ENCODE data around the gene ATG10.
"Not testable (repeated sequence)": the region's sequence is repeated elsewhere in the genome, so short reads cannot be mapped to it uniquely, and the experiment has no call there.

Gene ATG10

GRCh38 chr5:82057051-82057450 lies 85.2 kb downstream of the ATG10 start:
- H3K27me3 Mint-ChIP-seq: no peaks in the 10 kb centered on the region
- H3K36me3 Mint-ChIP-seq: no peaks in the 10 kb centered on the region
- no peaks in the 10 kb centered on the region for H3K9me3 Mint-ChIP-seq (ENCODE audit: low read depth)
- H3K4me3 Mint-ChIP-seq: no peak overlapping the region
- peaks cover 10% of the 10 kb centered on the region for H3K4me1 Mint-ChIP-seq (ENCODE audit: low read depth)
- H3K27ac Mint-ChIP-seq: no peak overlapping the region

- no peaks in the 10 kb centered on the region for H3K27me3 Mint-ChIP-seq
- H3K36me3 Mint-ChIP-seq: no peaks in the 10 kb centered on the region
- no peaks in the 10 kb centered on the region for H3K9me3 Mint-ChIP-seq (ENCODE audit: low read depth)
- no peak overlapping the region for H3K27ac Mint-ChIP-seq
- peaks cover 8% of the 10 kb centered on the region for H3K4me1 Mint-ChIP-seq (ENCODE audit: low read depth)
- H3K4me3 Mint-ChIP-seq: no peak overlapping the region
Measured at GRCh38 chr5:82058710-82059109, 86.9 kb downstream of the ATG10 start.

- Mint-ChIP-seq H3K27ac (no peak overlapping the region), H3K36me3 (no peaks in the 10 kb centered on the region), H3K4me3 (no peak overlapping the region), H3K9me3 (ENCODE audit: low read depth) (no peaks in the 10 kb centered on the region), H3K4me1 (ENCODE audit: low read depth) (peaks cover 13% of the 10 kb centered on the region), H3K27me3 (no peaks in the 10 kb centered on the region)
Measured at GRCh38 chr5:82066791-82067190, 95.0 kb downstream of the ATG10 start.

- not testable (repeated sequence) for H3K27me3 Mint-ChIP-seq; H3K36me3 Mint-ChIP-seq; H3K27ac Mint-ChIP-seq; H3K9me3 Mint-ChIP-seq (ENCODE audit: low read depth)
- peaks cover 13% of the 10 kb centered on the region for H3K4me1 Mint-ChIP-seq (ENCODE audit: low read depth)
- H3K4me3 Mint-ChIP-seq: peak overlapping the region; percentile 80
Measured at GRCh38 chr5:82068042-82068441, 96.2 kb downstream of the ATG10 start.

GRCh38 chr5:82068723-82069122 lies 96.9 kb downstream of the ATG10 start:
- no peak overlapping the region for H3K27ac Mint-ChIP-seq
- H3K4me3 Mint-ChIP-seq: peak overlapping the region; percentile 72
- H3K36me3 Mint-ChIP-seq: no peaks in the 10 kb centered on the region
- no peaks in the 10 kb centered on the region for H3K9me3 Mint-ChIP-seq (ENCODE audit: low read depth)
- peaks cover 13% of the 10 kb centered on the region for H3K4me1 Mint-ChIP-seq (ENCODE audit: low read depth)
- no peaks in the 10 kb centered on the region for H3K27me3 Mint-ChIP-seq

GRCh38 chr5:82072138-82072537 lies 100.3 kb downstream of the ATG10 start:
- Mint-ChIP-seq H3K4me3 (no peak overlapping the region), H3K27ac (no peak overlapping the region), H3K4me1 (ENCODE audit: low read depth) (peaks cover 11% of the 10 kb centered on the region), H3K36me3 (peaks cover 2% of the 10 kb centered on the region), H3K9me3 (ENCODE audit: low read depth) (no peaks in the 10 kb centered on the region), H3K27me3 (no peaks in the 10 kb centered on the region)

- Mint-ChIP-seq H3K4me3 (no peak overlapping the region), H3K4me1 (ENCODE audit: low read depth) (peaks cover 9% of the 10 kb centered on the region), H3K27me3 (no peaks in the 10 kb centered on the region), H3K9me3 (ENCODE audit: low read depth) (no peaks in the 10 kb centered on the region), H3K36me3 (peaks cover 5% of the 10 kb centered on the region), H3K27ac (no peak overlapping the region)
Measured at GRCh38 chr5:82073179-82073578, 101.4 kb downstream of the ATG10 start.

- no peak overlapping the region for H3K4me3 Mint-ChIP-seq
- H3K9me3 Mint-ChIP-seq (ENCODE audit: low read depth): peaks cover 3% of the 10 kb centered on the region
- H3K27ac Mint-ChIP-seq: no peak overlapping the region
Measured at GRCh38 chr5:82074950-82075349, 103.1 kb downstream of the ATG10 start.

GRCh38 chr5:82077496-82077895 lies 105.7 kb downstream of the ATG10 start:
- Mint-ChIP-seq H3K27me3 (no peaks in the 10 kb centered on the region), H3K4me3 (no peak overlapping the region), H3K9me3 (ENCODE audit: low read depth) (peaks cover 3% of the 10 kb centered on the region), H3K27ac (no peak overlapping the region), H3K36me3 (peaks cover 17% of the 10 kb centered on the region), H3K4me1 (ENCODE audit: low read depth) (peaks cover 2% of the 10 kb centered on the region)

More at GRCh38 chr5:82074950-82075349, 103.1 kb downstream of the ATG10 start:
- Mint-ChIP-seq H3K36me3 (peaks cover 11% of the 10 kb centered on the region), H3K27me3 (no peaks in the 10 kb centered on the region), H3K4me1 (ENCODE audit: low read depth) (peaks cover 2% of the 10 kb centered on the region)

- peaks cover 21% of the 10 kb centered on the region for H3K9me3 Mint-ChIP-seq (ENCODE audit: low read depth)
- no peaks in the 10 kb centered on the region for H3K4me1 Mint-ChIP-seq (ENCODE audit: low read depth)
- no peak overlapping the region for H3K27ac Mint-ChIP-seq
- H3K36me3 Mint-ChIP-seq: peaks cover 30% of the 10 kb centered on the region
- no peak overlapping the region for H3K4me3 Mint-ChIP-seq
- no peaks in the 10 kb centered on the region for H3K27me3 Mint-ChIP-seq
Measured at GRCh38 chr5:82091617-82092016, 119.8 kb downstream of the ATG10 start.

- H3K27ac Mint-ChIP-seq: no peak overlapping the region
- H3K27me3 Mint-ChIP-seq: no peaks in the 10 kb centered on the region
- H3K4me3 Mint-ChIP-seq: no peak overlapping the region
- H3K36me3 Mint-ChIP-seq: peaks cover 17% of the 10 kb centered on the region
- H3K9me3 Mint-ChIP-seq (ENCODE audit: low read depth): peaks cover 13% of the 10 kb centered on the region
- peaks cover 4% of the 10 kb centered on the region for H3K4me1 Mint-ChIP-seq (ENCODE audit: low read depth)
Measured at GRCh38 chr5:82095536-82095935, 123.7 kb downstream of the ATG10 start.

GRCh38 chr5:82096249-82096648 lies 124.4 kb downstream of the ATG10 start:
- H3K4me1 Mint-ChIP-seq (ENCODE audit: low read depth): peaks cover 7% of the 10 kb centered on the region
- H3K27me3 Mint-ChIP-seq: no peaks in the 10 kb centered on the region
- no peak overlapping the region for H3K27ac Mint-ChIP-seq
- peaks cover 15% of the 10 kb centered on the region for H3K36me3 Mint-ChIP-seq
- H3K4me3 Mint-ChIP-seq: no peak overlapping the region
- peaks cover 13% of the 10 kb centered on the region for H3K9me3 Mint-ChIP-seq (ENCODE audit: low read depth)

GRCh38 chr5:82100303-82101077 lies 128.7 kb downstream of the ATG10 start:
- peaks cover 11% of the 10 kb centered on the region for H3K36me3 Mint-ChIP-seq
- no peak overlapping the region for H3K27ac Mint-ChIP-seq
- H3K4me1 Mint-ChIP-seq (ENCODE audit: low read depth): peaks cover 14% of the 10 kb centered on the region
- no peak overlapping the region for H3K4me3 Mint-ChIP-seq
- H3K9me3 Mint-ChIP-seq (ENCODE audit: low read depth): no peaks in the 10 kb centered on the region
- H3K27me3 Mint-ChIP-seq: no peaks in the 10 kb centered on the region

- Mint-ChIP-seq H3K27ac (no peak overlapping the region), H3K4me3 (no peak overlapping the region), H3K4me1 (ENCODE audit: low read depth) (peaks cover 28% of the 10 kb centered on the region), H3K9me3 (ENCODE audit: low read depth) (no peaks in the 10 kb centered on the region), H3K36me3 (peaks cover 11% of the 10 kb centered on the region), H3K27me3 (no peaks in the 10 kb centered on the region)
Measured at GRCh38 chr5:82104872-82105271, 133.0 kb downstream of the ATG10 start.

- Mint-ChIP-seq H3K36me3 (peaks cover 11% of the 10 kb centered on the region), H3K9me3 (ENCODE audit: low read depth) (no peaks in the 10 kb centered on the region), H3K27ac (peak overlapping the region; percentile 35), H3K27me3 (no peaks in the 10 kb centered on the region), H3K4me1 (ENCODE audit: low read depth) (peaks cover 25% of the 10 kb centered on the region), H3K4me3 (peak overlapping the region; percentile 22)
Measured at GRCh38 chr5:82105457-82105856, 133.6 kb downstream of the ATG10 start.

GRCh38 chr5:82106207-82106606 lies 134.4 kb downstream of the ATG10 start:
- peaks cover 11% of the 10 kb centered on the region for H3K36me3 Mint-ChIP-seq
- H3K4me3 Mint-ChIP-seq: no peak overlapping the region
- no peak overlapping the region for H3K27ac Mint-ChIP-seq
- H3K4me1 Mint-ChIP-seq (ENCODE audit: low read depth): peaks cover 20% of the 10 kb centered on the region
- no peaks in the 10 kb centered on the region for H3K9me3 Mint-ChIP-seq (ENCODE audit: low read depth)
- H3K27me3 Mint-ChIP-seq: no peaks in the 10 kb centered on the region
